Psoas muscle (tissue), 8 donors: ENCODE data around the gene TMEM234. TPM values are rescaled to one million over a fixed set of nuclear protein-coding genes. Genes with fewer than 3 reads are reported as not detected.

Experiments used
- ATAC-seq, 4 donors: fragments of 200-7000 bp; cut with Tn5 transposase; one replicate each; pipeline ENCODE4 v1.9.1; 2020; ENCODE audit warnings: moderate library complexity in 3 of 4, mild to moderate bottlenecking in 2 of 4
- DNase-seq, 2 donors: peaks; one replicate each; pipeline ENCODE4 v3.0.0-alpha.2; 2020
- H3K27ac ChIP-seq: fragments of 200-600 bp; one replicate; pipeline ENCODE4 v1.8.0; 2022
- H3K27me3 ChIP-seq, 3 donors: fragments of 200-600 bp in 1 of 3; one replicate each; pipeline versions ENCODE4 v1.6.1 to v1.8.0; 2013 to 2022; ENCODE audit warnings: low read length in 2 of 3, mild to moderate bottlenecking in 2 of 3, moderate library complexity in 1 of 3; ENCODE audit not compliant: insufficient read depth in 3 of 3
- H3K36me3 ChIP-seq, 2 donors: fragments of 200-600 bp in 1 of 2; one replicate each; pipeline versions ENCODE4 v1.6.1 to v1.8.0; 2013 to 2022; ENCODE audit warnings: low read depth in 1 of 2, mild to moderate bottlenecking in 1 of 2, moderate library complexity in 1 of 2; ENCODE audit not compliant: insufficient read depth in 1 of 2
- H3K4me1 ChIP-seq: fragments of 200-600 bp; one replicate; pipeline ENCODE4 v1.8.0; 2022
- H3K4me3 ChIP-seq: fragments of 200-600 bp; one replicate; pipeline ENCODE4 v1.8.0; 2022; ENCODE audit warnings: mild to moderate bottlenecking
- H3K9me3 ChIP-seq: fragments of 200-600 bp; one replicate; pipeline ENCODE4 v1.8.0; 2022
- CTCF ChIP-seq: fragments of 200-600 bp; IDR thresholded peaks from one replicate; pipeline ENCODE4 v1.8.0; 2022; ENCODE audit warnings: antibody characterized with exemption
- WGBS, 3 donors: extraction: QIAGEN DNeasy Blood & Tissue Kit; methylation state at CpG; one replicate each; pipeline versions ENCODE4 v1.1.6 to v1.1.7; 2013; 5-methylcytosine and 5-hydroxymethylcytosine counted together
- intact Hi-C, 2 donors: fragments of 100-400 bp; cut with DNase I; formaldehyde crosslinking; loops; one replicate each; pipeline versions ENCODE4 v1.11.0 to v1.14.2; 2022
- polyA plus RNA-seq, 3 donors: library from polyadenylated mRNA; stranded (reverse); fragments of 200-250 nt; gene quantifications; one replicate each; pipeline ENCODE4 v1.2.3, GENCODE V29; 2013
- total RNA-seq, 4 donors: library from RNA; stranded (reverse); fragmentation: NEBNext Ultra II Directional in 2 of 4; extraction: Animal tissue kit (Norgen Biotek cat#: 25700) in 2 of 4; gene quantifications; one replicate each; pipeline versions ENCODE4 v1.2.1 to v1.2.4, GENCODE V29; 2021 to 2023
- donor health status: healthy with polysubstance abuse.
- donor health status: DM: no; HTN: no; CAD: no; lungs with moderate emphysema.
- donor health status: Bipolar disorder and iron deficiency.
- donor health status: healthy.
- donor health status: DM: yes; HTN: yes; CAD: no.
- donor health status: DM: no; HTN: no; CAD: no.
- donor health status: DM: no; HTN: no; CAD: no.
- donor health status: DM: yes; HTN: yes; CAD: no.

TMEM234 gene
- total and polyA plus RNA-seq, 7 donors = 2.6 to 9.8 (median 5.7) TPM

GRCh38 chr1:32231843-32232432, 9.8 kb upstream of the TMEM234 start:
- ATAC-seq (no peak), DNase-seq (no peak)
- Histone ChIP-seq H3K27ac (no peak overlapping the region), H3K36me3 (peaks cover 15 to 63% of the 10 kb centered on the region in 2 donors), H3K9me3 (no peaks in the 10 kb centered on the region), H3K4me3 (no peak overlapping the region), H3K27me3 (no peaks in the 10 kb centered on the region), H3K4me1 (no peaks in the 10 kb centered on the region)
- 63 to 71% (median 66%) methylated on average over 4 to 5 of the region's 5 CpGs for WGBS, 3 donors
- TF ChIP-seq CTCF = no peak
- intact Hi-C loops = no loop called here

GRCh38 chr1:32228771-32229170, 6.6 kb upstream of the TMEM234 start:
- Histone ChIP-seq H3K27me3 (no peaks in the 10 kb centered on the region), H3K4me3 (no peak overlapping the region), H3K27ac (no peak overlapping the region), H3K4me1 (peaks cover 5% of the 10 kb centered on the region), H3K36me3 (peaks cover 18 to 92% of the 10 kb centered on the region in 2 donors), H3K9me3 (no peaks in the 10 kb centered on the region)
- intact Hi-C loops = no loop called here
- DNase-seq (no peak), ATAC-seq (no peak)
- 68 to 87% (median 70%) methylated on average over 3 of the region's 3 CpGs for WGBS, 3 donors
- no peak for TF ChIP-seq CTCF

GRCh38 chr1:32224285-32224684, 2.1 kb upstream of the TMEM234 start:
- no peaks in the 10 kb centered on the region for H3K27me3 ChIP-seq
- 84 to 87% (median 85%) methylated on average over 4 of the region's 4 CpGs for WGBS, 3 donors
- DNase-seq = no peak
- no peak overlapping the region for H3K4me3 ChIP-seq
- no peak for TF ChIP-seq CTCF
- no peak for ATAC-seq
- peaks cover 25% of the 10 kb centered on the region for H3K4me1 ChIP-seq
- H3K9me3 ChIP-seq = no peaks in the 10 kb centered on the region
- peaks cover 13 to 76% of the 10 kb centered on the region in 2 donors for H3K36me3 ChIP-seq
- intact Hi-C loops = no loop called here
- H3K27ac ChIP-seq = no peak overlapping the region

GRCh38 chr1:32223683-32224082, 1.5 kb upstream of the TMEM234 start:
- no peaks in the 10 kb centered on the region for H3K9me3 ChIP-seq
- peak overlapping the region; percentile 95 for H3K4me3 ChIP-seq
- H3K27ac ChIP-seq = no peak overlapping the region
- TF ChIP-seq CTCF = no peak
- ATAC-seq = no peak
- H3K36me3 ChIP-seq = peaks cover 13 to 72% of the 10 kb centered on the region in 2 donors
- H3K27me3 ChIP-seq = no peaks in the 10 kb centered on the region
- intact Hi-C loops = no loop called here
- DNase-seq = no peak
- WGBS, 3 donors = 40 to 49% (median 49%) methylated on average over 3 of the region's 3 CpGs
- H3K4me1 ChIP-seq = peaks cover 25% of the 10 kb centered on the region

GRCh38 chr1:32221581-32221979, 573 bp downstream of the TMEM234 start:
- no peaks in the 10 kb centered on the region for H3K27me3 ChIP-seq
- no peak for TF ChIP-seq CTCF
- peaks cover 25% of the 10 kb centered on the region for H3K4me1 ChIP-seq
- 6 to 7% (median 6%) methylated on average over 13 of the region's 13 CpGs for WGBS, 3 donors
- H3K9me3 ChIP-seq = no peaks in the 10 kb centered on the region
- DNase-seq = no peak
- no peak for ATAC-seq
- peak overlapping the region; percentile 96 for H3K27ac ChIP-seq
- H3K36me3 ChIP-seq = peaks cover 3 to 67% of the 10 kb centered on the region in 2 donors
- peak overlapping the region; percentile 95 for H3K4me3 ChIP-seq
- intact Hi-C loops = no loop called here
